ENCODE data around the gene TMA7B.

TMA7B gene

DNA sequence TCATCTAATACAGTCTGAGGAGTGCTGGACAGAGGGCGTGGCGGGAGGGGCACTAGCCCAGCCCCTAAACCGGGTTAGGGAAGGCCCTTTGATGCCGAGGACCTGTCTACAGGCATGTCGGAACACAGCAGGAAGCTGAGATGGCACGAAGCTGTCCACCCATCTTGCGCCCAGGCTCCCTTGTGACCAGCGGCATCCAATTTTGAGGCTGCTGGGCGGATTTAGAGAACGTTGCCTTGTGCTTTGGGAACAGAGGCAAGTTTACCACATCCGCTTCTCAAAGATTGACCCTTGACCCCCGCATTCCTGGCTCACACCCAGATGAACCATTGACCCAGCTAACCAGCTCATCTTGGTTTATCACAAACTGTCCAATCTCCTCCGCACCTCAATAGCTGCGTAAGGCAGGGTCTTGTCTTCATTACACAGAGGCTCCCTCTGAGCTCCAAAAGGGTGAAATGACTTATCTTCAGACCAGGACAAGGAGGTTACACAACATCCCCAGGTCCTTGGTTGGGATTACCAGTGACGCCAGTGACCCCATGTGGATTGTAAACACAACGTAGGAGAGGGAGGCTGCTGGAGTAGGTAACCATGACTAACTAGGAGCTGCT lies 39.1 kb downstream of the TMA7B start:
- Histone ChIP-seq H3K9me3 (ENCODE audit: insufficient read depth, low read depth, low read length) (no peaks in the 10 kb centered on the region), H3K27ac (ENCODE audit: low read length) (peak overlapping the region; percentile 2), H3K4me1 (ENCODE audit: insufficient read depth, low read length) (peaks cover 63% of the 10 kb centered on the region), H3K27me3 (ENCODE audit: insufficient read depth, low read length) (peaks cover 21% of the 10 kb centered on the region), H3K9ac (ENCODE audit: low read depth, low read length) (peak overlapping the region; percentile 65; the same call in 1 of the 2 replicates), H3K4me3 (ENCODE audit: low read length) (no peak overlapping the region; the same call in 1 of the 2 replicates), H3K36me3 (ENCODE audit: insufficient read depth, low read depth, low read length) (no peaks in the 10 kb centered on the region)

GRCh38 chr22:40000171-40000570 lies 40.0 kb downstream of the TMA7B start:
- Histone ChIP-seq H3K27ac (ENCODE audit: low read length) (no peak overlapping the region), H3K9ac (ENCODE audit: low read depth, low read length) (no peak overlapping the region), H3K36me3 (ENCODE audit: insufficient read depth, low read depth, low read length) (no peaks in the 10 kb centered on the region), H3K9me3 (ENCODE audit: insufficient read depth, low read depth, low read length) (no peaks in the 10 kb centered on the region), H3K27me3 (ENCODE audit: insufficient read depth, low read length) (peaks cover 15% of the 10 kb centered on the region), H3K4me3 (ENCODE audit: low read length) (no peak overlapping the region), H3K4me1 (ENCODE audit: insufficient read depth, low read length) (peaks cover 63% of the 10 kb centered on the region)

DNA sequence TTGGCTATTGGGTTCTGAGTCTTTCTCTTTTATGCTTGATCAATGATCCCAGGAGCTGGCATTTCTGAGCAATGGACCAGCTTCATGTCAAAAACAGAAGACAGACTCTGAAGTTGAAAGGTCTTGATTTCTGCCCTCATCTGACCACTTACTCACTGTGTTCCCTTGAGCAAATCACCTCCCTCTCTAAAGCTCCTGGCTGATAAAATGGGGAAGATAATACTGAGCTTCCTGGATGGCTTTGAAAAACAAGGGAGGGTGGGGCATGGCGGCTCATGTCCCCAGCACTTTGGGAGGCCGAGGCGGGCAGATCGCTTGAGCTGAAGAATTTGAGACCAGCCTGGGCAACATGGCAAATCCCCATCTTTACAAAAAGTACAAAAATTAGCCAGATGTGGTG lies 40.9 kb downstream of the TMA7B start:
- Histone ChIP-seq H3K27ac (ENCODE audit: low read length) (no peak overlapping the region), H3K9me3 (ENCODE audit: insufficient read depth, low read depth, low read length) (no peaks in the 10 kb centered on the region), H3K27me3 (ENCODE audit: insufficient read depth, low read length) (peaks cover 6% of the 10 kb centered on the region), H3K9ac (ENCODE audit: low read depth, low read length) (no peak overlapping the region), H3K4me1 (ENCODE audit: insufficient read depth, low read length) (peaks cover 57% of the 10 kb centered on the region), H3K4me3 (ENCODE audit: low read length) (no peak overlapping the region), H3K36me3 (ENCODE audit: insufficient read depth, low read depth, low read length) (no peaks in the 10 kb centered on the region)

- Histone ChIP-seq H3K9me3 (ENCODE audit: insufficient read depth, low read depth, low read length) (no peaks in the 10 kb centered on the region), H3K4me3 (ENCODE audit: low read length) (no peak overlapping the region), H3K36me3 (ENCODE audit: insufficient read depth, low read depth, low read length) (no peaks in the 10 kb centered on the region), H3K27me3 (ENCODE audit: insufficient read depth, low read length) (no peaks in the 10 kb centered on the region), H3K9ac (ENCODE audit: low read depth, low read length) (peak overlapping the region; percentile 52; the same call in 1 of the 2 replicates), H3K27ac (ENCODE audit: low read length) (no peak overlapping the region), H3K4me1 (ENCODE audit: insufficient read depth, low read length) (peaks cover 49% of the 10 kb centered on the region)
Measured at GRCh38 chr22:40001800-40002577, 41.8 kb downstream of the TMA7B start.

DNA sequence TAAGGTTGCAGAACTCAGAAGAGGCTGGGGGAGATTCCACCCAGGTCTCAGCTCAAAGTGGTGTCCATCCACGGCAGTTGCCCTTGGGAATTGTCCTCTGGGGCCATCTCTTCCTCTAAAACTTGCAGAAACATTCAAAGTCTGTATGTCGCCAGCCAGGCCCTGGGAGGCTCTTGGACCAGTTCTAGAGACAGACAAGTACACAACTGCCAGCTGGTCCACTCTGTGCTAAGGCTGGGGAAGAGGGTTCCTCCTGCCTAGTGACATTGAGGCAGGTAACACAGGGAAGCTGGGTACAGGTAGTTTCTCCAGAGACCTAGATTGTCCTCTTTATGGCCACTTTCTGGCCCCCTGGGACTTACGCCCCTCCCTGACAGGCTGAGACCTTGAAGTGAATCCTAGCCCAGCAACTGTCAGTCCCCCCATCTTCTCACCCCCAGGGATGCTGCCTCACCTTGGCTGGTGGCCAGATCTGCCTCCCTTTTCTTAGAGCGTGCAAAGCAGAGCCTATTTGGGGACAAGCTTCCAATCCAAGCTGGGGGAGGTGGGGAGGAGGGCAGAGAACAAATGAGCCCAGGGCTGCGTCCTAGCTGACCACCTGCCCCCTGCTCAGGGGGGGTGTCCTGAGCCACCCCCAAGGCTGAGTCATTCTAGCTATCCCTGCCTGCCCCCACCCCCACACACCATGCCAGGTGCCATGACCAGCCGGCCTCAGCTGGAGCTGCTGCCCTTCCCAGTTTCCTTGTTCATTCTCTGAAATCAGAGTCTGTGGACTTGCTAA lies 42.9 kb downstream of the TMA7B start:
- H3K4me1 ChIP-seq (ENCODE audit: insufficient read depth, low read length), result peaks cover 37% of the 10 kb centered on the region
- no peak overlapping the region for H3K9ac ChIP-seq (ENCODE audit: low read depth, low read length)
- no peak overlapping the region for H3K27ac ChIP-seq (ENCODE audit: low read length)
- H3K27me3 ChIP-seq (ENCODE audit: insufficient read depth, low read length), result no peaks in the 10 kb centered on the region; the same call in 1 of the 2 replicates
- no peak overlapping the region for H3K4me3 ChIP-seq (ENCODE audit: low read length)
- H3K9me3 ChIP-seq (ENCODE audit: insufficient read depth, low read depth, low read length), result no peaks in the 10 kb centered on the region
- no peaks in the 10 kb centered on the region for H3K36me3 ChIP-seq (ENCODE audit: insufficient read depth, low read depth, low read length)

- Histone ChIP-seq H3K27ac (ENCODE audit: low read length) (no peak overlapping the region), H3K36me3 (ENCODE audit: insufficient read depth, low read depth, low read length) (no peaks in the 10 kb centered on the region), H3K4me1 (ENCODE audit: insufficient read depth, low read length) (peaks cover 43% of the 10 kb centered on the region), H3K27me3 (ENCODE audit: insufficient read depth, low read length) (no peaks in the 10 kb centered on the region; the same call in 1 of the 2 replicates), H3K9me3 (ENCODE audit: insufficient read depth, low read depth, low read length) (no peaks in the 10 kb centered on the region), H3K9ac (ENCODE audit: low read depth, low read length) (no peak overlapping the region), H3K4me3 (ENCODE audit: low read length) (no peak overlapping the region)
Measured at GRCh38 chr22:40004836-40005235, 44.6 kb downstream of the TMA7B start.

- H3K4me3 ChIP-seq (ENCODE audit: low read length), result no peak overlapping the region
- H3K27ac ChIP-seq (ENCODE audit: low read length), result no peak overlapping the region
Measured at GRCh38 chr22:40006641-40007040, 46.4 kb downstream of the TMA7B start.

DNA sequence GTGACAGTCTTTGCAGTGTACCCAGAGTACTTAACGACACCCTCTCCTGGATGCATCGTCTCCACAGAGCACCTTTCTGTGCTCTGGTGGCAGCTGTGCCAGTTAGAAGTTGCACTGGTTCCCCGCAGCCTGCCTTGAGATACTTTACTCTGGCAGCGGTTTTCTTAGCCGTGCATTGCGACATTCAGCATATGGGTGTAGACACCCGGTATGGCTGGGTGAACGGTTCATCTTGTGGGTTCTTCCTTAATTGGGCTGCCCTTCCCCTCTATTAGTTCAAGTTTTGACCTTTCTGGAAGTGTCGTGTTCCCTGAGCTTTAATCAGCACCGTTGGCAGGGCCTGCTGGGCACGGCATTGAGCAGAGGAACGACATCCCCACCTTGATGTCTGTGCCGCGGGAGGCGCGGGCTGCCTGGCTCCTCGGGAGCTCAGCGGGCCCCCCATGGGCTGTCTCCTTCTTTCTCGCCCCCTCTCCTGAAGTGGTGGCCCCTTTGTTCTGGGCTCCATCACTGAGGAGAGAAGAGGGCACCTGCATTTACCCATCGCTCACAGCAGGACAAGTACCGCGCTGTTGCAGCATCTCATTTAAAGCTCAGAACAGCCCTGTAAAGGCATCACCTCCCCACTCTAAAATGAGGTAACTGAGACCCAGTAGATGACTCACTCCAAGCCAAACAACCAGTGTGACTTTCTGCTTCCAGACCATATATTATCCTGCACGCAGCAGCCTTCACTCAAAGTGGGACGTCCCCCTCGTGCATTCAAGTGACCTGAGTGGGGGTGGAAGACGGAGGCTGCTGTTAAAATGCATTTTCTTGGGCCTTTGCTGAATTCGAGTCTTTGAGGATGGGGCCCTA lies 47.9 kb downstream of the TMA7B start:
- no peak overlapping the region for H3K4me3 ChIP-seq (ENCODE audit: low read length)

More at GRCh38 chr22:40006641-40007040, 46.4 kb downstream of the TMA7B start:
- H3K9me3 ChIP-seq (ENCODE audit: insufficient read depth, low read depth, low read length), result no peaks in the 10 kb centered on the region
- no peaks in the 10 kb centered on the region for H3K36me3 ChIP-seq (ENCODE audit: insufficient read depth, low read depth, low read length)
- H3K4me1 ChIP-seq (ENCODE audit: insufficient read depth, low read length), result peaks cover 37% of the 10 kb centered on the region
- H3K9ac ChIP-seq (ENCODE audit: low read depth, low read length), result no peak overlapping the region
- no peaks in the 10 kb centered on the region; the same call in 1 of the 2 replicates for H3K27me3 ChIP-seq (ENCODE audit: insufficient read depth, low read length)

DNA sequence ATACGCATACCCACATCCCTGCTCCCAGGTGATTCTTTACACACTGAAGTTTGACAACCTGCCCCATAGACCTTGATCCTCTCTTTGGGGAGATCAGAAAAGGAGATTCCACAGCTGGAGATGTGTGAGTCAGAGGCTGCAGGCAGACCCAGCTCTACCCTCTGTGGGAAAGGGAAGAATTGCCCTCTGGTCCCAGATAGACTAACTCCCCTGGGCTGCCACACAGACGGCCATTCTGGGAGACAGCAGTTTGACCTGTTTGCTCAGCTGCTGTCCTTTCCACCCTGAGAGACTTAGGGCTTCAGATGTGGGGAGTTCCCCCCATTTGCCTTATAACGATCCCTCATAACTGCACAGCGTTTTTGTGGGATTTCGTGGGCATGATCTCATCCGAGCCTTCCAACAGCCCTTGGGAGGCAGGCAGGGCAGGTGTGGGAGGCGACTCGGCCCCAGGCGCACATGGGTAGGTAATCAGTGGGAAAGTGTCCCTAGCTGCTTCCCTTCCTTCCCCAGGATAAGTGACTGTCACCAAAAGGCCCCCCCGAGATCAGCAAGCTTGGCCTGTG lies 48.6 kb downstream of the TMA7B start:
- H3K9ac ChIP-seq (ENCODE audit: low read depth, low read length), result peak overlapping the region; percentile 5; the same call in 1 of the 2 replicates
- no peak overlapping the region for H3K4me3 ChIP-seq (ENCODE audit: low read length)
- no peak overlapping the region for H3K27ac ChIP-seq (ENCODE audit: low read length)

More for the DNA sequence above, 47.9 kb downstream of the TMA7B start:
- no peaks in the 10 kb centered on the region for H3K36me3 ChIP-seq (ENCODE audit: insufficient read depth, low read depth, low read length)
- no peaks in the 10 kb centered on the region for H3K9me3 ChIP-seq (ENCODE audit: insufficient read depth, low read depth, low read length)
- peaks cover 25% of the 10 kb centered on the region for H3K4me1 ChIP-seq (ENCODE audit: insufficient read depth, low read length)
- H3K27ac ChIP-seq (ENCODE audit: low read length), result no peak overlapping the region
- no peak overlapping the region; the same call in 1 of the 2 replicates for H3K9ac ChIP-seq (ENCODE audit: low read depth, low read length)
- H3K27me3 ChIP-seq (ENCODE audit: insufficient read depth, low read length), result no peaks in the 10 kb centered on the region; the same call in 1 of the 2 replicates

DNA sequence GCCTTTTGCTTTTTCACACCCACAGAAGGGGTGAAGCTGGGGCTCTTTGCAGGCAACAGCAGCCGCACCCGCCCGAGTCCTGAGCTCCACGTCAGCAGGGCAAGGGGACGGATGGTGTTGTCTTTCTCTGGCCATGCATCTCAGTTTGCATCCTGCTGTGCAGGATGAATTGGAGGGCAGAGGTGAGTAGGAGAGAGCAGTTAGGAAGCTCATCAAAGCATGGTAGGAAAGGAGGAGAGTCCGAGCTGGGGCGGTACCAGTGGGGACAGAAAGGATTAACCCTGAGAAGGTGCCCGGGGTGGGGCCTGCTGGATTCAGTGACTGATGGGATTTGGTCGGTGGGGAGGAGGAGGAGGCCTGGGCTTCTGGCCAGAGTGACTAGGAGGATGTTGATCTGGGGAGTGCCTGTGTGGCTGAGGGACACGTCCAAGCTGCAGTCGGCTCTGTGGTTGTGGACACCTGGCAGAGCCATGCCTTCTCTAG lies 49.1 kb downstream of the TMA7B start:
- Histone ChIP-seq H3K27ac (ENCODE audit: low read length) (no peak overlapping the region), H3K4me1 (ENCODE audit: insufficient read depth, low read length) (peaks cover 20% of the 10 kb centered on the region), H3K27me3 (ENCODE audit: insufficient read depth, low read length) (no peaks in the 10 kb centered on the region; the same call in 1 of the 2 replicates), H3K9me3 (ENCODE audit: insufficient read depth, low read depth, low read length) (no peaks in the 10 kb centered on the region), H3K4me3 (ENCODE audit: low read length) (peak overlapping the region; percentile 16; the same call in 1 of the 2 replicates), H3K9ac (ENCODE audit: low read depth, low read length) (peak overlapping the region; percentile 25; the same call in 1 of the 2 replicates), H3K36me3 (ENCODE audit: insufficient read depth, low read depth, low read length) (no peaks in the 10 kb centered on the region)

More for the DNA sequence above, 48.6 kb downstream of the TMA7B start:
- H3K4me1 ChIP-seq (ENCODE audit: insufficient read depth, low read length), result peaks cover 20% of the 10 kb centered on the region
- H3K27me3 ChIP-seq (ENCODE audit: insufficient read depth, low read length), result no peaks in the 10 kb centered on the region; the same call in 1 of the 2 replicates
- no peaks in the 10 kb centered on the region for H3K36me3 ChIP-seq (ENCODE audit: insufficient read depth, low read depth, low read length)
- H3K9me3 ChIP-seq (ENCODE audit: insufficient read depth, low read depth, low read length), result no peaks in the 10 kb centered on the region

Data from iPS-20b (cell line).